ENCODE data around the gene SFMBT2. TPM values are rescaled to one million over a fixed set of nuclear protein-coding genes. Genes with fewer than 3 reads are reported as not detected.

SFMBT2 gene
- total and polyA plus RNA-seq, 2 of the 4 experiments (the other 2 are of a cell fraction): 0.70 to 1.3 TPM

- no peak overlapping the region for H4K8ac ChIP-seq (ENCODE audit: low read depth in 2 of 2, low read length in 2 of 2)
- no peaks in the 10 kb centered on the region for H3K36me3 ChIP-seq (ENCODE audit: control insufficient read depth, insufficient read depth, low read length)
- no peak overlapping the region for H2BK15ac ChIP-seq (ENCODE audit: low read depth, low read length)
- TF ChIP-seq SMC3 (IDR thresholded peaks at IDR 0.05; ENCODE audit: low read depth, low read length) (no peak), CTCF (conservative IDR thresholded peaks at IDR 0.05; ENCODE audit: low read depth, low read length) (no peak), ELK1 (IDR thresholded peaks at IDR 0.05; ENCODE audit: borderline replicate concordance, low read depth, low read length) (no peak), MAZ (IDR thresholded peaks at IDR 0.05; ENCODE audit: borderline replicate concordance, low read depth, low read length) (no peak), POLR2A (IDR thresholded peaks at IDR 0.05; ENCODE audit: low read depth, low read length) (no peak), RFX5 (IDR thresholded peaks at IDR 0.05; ENCODE audit: low read depth, low read length) (no peak), BHLHE40 (IDR thresholded peaks at IDR 0.05; ENCODE audit: low read depth, low read length) (no peak), FOS (IDR thresholded peaks at IDR 0.05; ENCODE audit: low read depth, low read length) (no peak), USF2 (IDR thresholded peaks at IDR 0.05; ENCODE audit: low read depth, low read length) (no peak), RAD21 (IDR thresholded peaks at IDR 0.05; ENCODE audit: low read length) (no peak)
- H3K27me3 ChIP-seq (ENCODE audit: control insufficient read depth, insufficient read depth, low read length): no peaks in the 10 kb centered on the region
- H2AK5ac ChIP-seq (ENCODE audit: low read depth, low read length): no peak overlapping the region
- H3K4me1 ChIP-seq (ENCODE audit: control insufficient read depth, insufficient read depth, low read length): no peaks in the 10 kb centered on the region
- in situ Hi-C loops (cut with MboI; ENCODE audit: low sequenced_read_pairs) (no loop called here), dilution Hi-C loops (cut with HindIII; ENCODE audit: low sequenced_read_pairs, unreplicated experiment) (no loop called here), intact Hi-C loops (cut with micrococcal nuclease) (no loop called here)
- ATAC-seq (ENCODE audit: low read depth) (no peak), DNase-seq (no peak)
- no peak overlapping the region for H3K4me3 ChIP-seq (ENCODE audit: insufficient read depth, low read depth, low read length)
- 96% methylated on average over 5 of the region's 10 CpGs; no CpG with 5 or more reads in 1 of the 2 experiments for WGBS, 2 experiments (ENCODE audit: extremely low coverage in 2 of 2, insufficient read length in 1 of 2)
- ChIA-PET CTCF (no interaction called here), POLR2A (ENCODE audit: unreplicated experiment) (interaction anchor here (0.5 kb wide), 1 partner anchor 120 kb away, joined by 4 read pairs; no protein-coding TSS in a partner anchor)
- H3K56ac ChIP-seq (ENCODE audit: extremely low read depth, insufficient read depth, low read length): no peak overlapping the region
- H3K9me3 ChIP-seq (ENCODE audit: control insufficient read depth, insufficient read depth, low read length): no peaks in the 10 kb centered on the region
- BruUV-seq (replicated peaks): no TSS peak
- no peaks in the 10 kb centered on the region for H4K20me1 ChIP-seq (ENCODE audit: insufficient read depth, low read length)
- H3K27ac ChIP-seq (ENCODE audit: insufficient read depth, low read length): no peak overlapping the region
- H3K79me1 ChIP-seq (ENCODE audit: low read depth in 1 of 2, low read length in 2 of 2): no peaks in the 10 kb centered on the region
- H3K9me1 ChIP-seq (ENCODE audit: insufficient read depth, low read length): no peaks in the 10 kb centered on the region
- H2AK9ac ChIP-seq (replicated peaks; ENCODE audit: low read depth, low read length, poor library complexity): no peak overlapping the region
- no peak overlapping the region for H2BK20ac ChIP-seq (ENCODE audit: low read depth, low read length)
- H3K4ac ChIP-seq (ENCODE audit: low read depth, low read length): no peak overlapping the region
- H3K23ac ChIP-seq (ENCODE audit: low read depth, low read length): no peak overlapping the region
- H3K4me2 ChIP-seq (ENCODE audit: low read depth, low read length): no peak overlapping the region
- no peak overlapping the region for H4K91ac ChIP-seq (ENCODE audit: insufficient read depth, low read depth, low read length)
- no peak overlapping the region for H3K9ac ChIP-seq (ENCODE audit: low read depth, low read length)
- no peak overlapping the region for H2BK5ac ChIP-seq (ENCODE audit: low read depth, low read length, poor library complexity, severe bottlenecking)
- H3K18ac ChIP-seq (ENCODE audit: low read depth, low read length): no peak overlapping the region
- H4K5ac ChIP-seq (ENCODE audit: low read depth, low read length): no peak overlapping the region
- no peak overlapping the region for H2BK120ac ChIP-seq (ENCODE audit: low read depth, low read length)
- no peak overlapping the region for H2AFZ ChIP-seq (replicated peaks; ENCODE audit: low read length, poor library complexity)
- no peak overlapping the region for H3K14ac ChIP-seq (replicated peaks; ENCODE audit: low read depth, low read length)
Measured at GRCh38 chr10:7210516-7210915, 200.3 kb downstream of the SFMBT2 start.

Data from IMR-90 (cell line).